ENCODE results near the gene TEX261.

The TEX261 gene

DNA sequence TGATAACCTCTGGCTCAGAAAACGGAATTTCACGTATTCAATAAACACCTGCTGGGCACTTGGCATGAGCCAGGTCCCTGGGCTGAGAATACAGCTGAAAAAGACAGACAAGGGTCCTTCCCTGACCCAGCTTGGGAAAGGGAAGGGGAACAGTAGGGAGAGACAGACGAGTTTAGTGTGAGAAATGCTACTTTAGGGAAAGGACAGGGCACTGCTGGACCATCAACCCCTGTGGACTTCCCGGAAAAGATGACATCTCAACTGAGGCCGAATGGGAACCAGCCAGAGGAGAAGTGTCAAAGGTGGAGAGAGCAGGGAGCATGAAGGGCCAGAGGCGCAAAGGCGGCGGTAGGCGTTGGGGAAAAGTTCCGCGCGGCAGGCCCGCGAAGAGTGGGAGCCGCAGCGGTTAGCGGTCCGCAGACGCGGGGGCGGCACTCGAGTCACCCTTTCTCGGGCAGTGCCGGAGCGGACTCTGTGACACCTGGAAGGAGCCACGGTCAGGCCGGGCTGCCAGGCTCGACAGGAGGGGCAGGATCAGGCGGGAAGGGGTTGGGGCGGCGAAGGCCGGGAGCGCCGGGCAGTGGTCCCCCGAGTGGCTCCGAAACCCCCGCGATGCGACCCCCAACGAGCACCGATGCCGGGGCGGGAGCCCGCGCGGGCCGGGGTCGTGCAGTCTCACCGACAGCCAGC lies 519 bp downstream of the TEX261 start:
- TF ChIP-seq, protein P1, sequence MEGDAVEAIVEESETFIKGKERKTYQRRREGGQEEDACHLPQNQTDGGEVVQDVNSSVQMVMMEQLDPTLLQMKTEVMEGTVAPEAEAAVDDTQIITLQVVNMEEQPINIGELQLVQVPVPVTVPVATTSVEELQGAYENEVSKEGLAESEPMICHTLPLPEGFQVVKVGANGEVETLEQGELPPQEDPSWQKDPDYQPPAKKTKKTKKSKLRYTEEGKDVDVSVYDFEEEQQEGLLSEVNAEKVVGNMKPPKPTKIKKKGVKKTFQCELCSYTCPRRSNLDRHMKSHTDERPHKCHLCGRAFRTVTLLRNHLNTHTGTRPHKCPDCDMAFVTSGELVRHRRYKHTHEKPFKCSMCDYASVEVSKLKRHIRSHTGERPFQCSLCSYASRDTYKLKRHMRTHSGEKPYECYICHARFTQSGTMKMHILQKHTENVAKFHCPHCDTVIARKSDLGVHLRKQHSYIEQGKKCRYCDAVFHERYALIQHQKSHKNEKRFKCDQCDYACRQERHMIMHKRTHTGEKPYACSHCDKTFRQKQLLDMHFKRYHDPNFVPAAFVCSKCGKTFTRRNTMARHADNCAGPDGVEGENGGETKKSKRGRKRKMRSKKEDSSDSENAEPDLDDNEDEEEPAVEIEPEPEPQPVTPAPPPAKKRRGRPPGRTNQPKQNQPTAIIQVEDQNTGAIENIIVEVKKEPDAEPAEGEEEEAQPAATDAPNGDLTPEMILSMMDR (conservative IDR thresholded peaks at IDR 0.05; ENCODE audit: low read depth, low read length) = no peak
- peak overlapping the region; percentile 81 for H3K4me3 ChIP-seq (IDR thresholded peaks at IDR 0.05; ENCODE audit: insufficient read depth, low read depth, low read length)
- peak overlapping the region; percentile 23; the same call in 1 of the 2 replicates for H3K27ac ChIP-seq
- no peaks in the 10 kb centered on the region for H4K20me1 ChIP-seq (ENCODE audit: insufficient read depth)
- H3K4me1 ChIP-seq (ENCODE audit: low read depth, poor library complexity, severe bottlenecking) = peaks cover 21% of the 10 kb centered on the region
- peak overlapping the region; percentile 67 for H2AFZ ChIP-seq (ENCODE audit: low read depth)
- H3K9ac ChIP-seq = peak overlapping the region; percentile 80
- H3K4me2 ChIP-seq = peak overlapping the region; percentile 79
- H3K79me2 ChIP-seq (ENCODE audit: insufficient read depth, low read depth) = peaks cover 23% of the 10 kb centered on the region
- H3K27me3 ChIP-seq (ENCODE audit: insufficient read depth, low read depth) = no peaks in the 10 kb centered on the region
- peaks cover 3% of the 10 kb centered on the region; the same call in 1 of the 2 replicates for H3K36me3 ChIP-seq (ENCODE audit: insufficient read depth)

DNA sequence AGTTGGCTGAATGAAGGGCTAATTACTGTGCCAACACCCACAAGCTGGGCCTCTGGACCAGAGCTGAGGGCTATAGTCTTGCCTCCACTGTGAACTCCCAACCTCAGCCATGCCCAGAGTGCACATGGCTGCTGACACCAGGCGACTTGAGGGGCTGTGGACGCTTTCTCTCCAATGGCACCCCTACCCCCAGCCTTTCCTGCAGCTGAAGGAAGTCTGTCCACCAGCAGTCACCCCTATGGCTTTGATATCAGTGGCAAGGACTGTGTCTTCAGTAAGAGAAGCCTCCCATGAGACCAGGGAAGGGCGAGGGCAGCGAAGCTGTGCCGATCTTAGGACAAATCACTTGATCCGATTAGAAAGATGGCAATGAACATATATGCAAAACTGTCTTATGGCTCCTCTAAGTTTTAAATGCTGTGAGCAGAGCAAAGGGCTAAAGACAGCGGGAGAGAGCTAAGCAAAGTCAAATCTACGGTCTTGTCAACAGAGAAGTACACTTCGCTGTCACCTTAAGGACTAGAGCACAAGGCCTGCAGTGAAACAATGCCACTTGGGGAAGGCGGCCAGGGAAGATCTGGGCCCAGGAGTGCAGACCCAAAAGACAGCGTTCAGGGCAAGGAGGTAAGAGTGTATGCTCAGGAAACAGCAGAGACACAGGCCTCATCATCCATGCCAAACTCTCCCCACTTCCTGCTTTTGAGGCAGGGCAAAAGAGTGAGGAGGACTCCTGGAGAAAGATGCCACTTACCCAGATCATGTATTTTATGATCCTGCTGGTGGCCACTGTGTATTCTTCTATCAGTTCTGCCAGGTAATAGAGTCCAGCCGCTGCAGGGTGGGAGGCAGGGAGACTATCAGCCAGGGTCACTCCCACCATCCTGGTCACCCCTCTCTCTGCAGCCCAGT lies 1.5 kb downstream of the TEX261 start:
- Histone ChIP-seq H2AFZ (ENCODE audit: low read depth) (no peak overlapping the region), H3K4me3 (IDR thresholded peaks at IDR 0.05; ENCODE audit: insufficient read depth, low read depth, low read length) (peak overlapping the region; percentile 81), H4K20me1 (ENCODE audit: insufficient read depth) (no peaks in the 10 kb centered on the region), H3K36me3 (ENCODE audit: insufficient read depth) (peaks cover 3% of the 10 kb centered on the region; the same call in 1 of the 2 replicates), H3K4me2 (peak overlapping the region; percentile 79), H3K9ac (peak overlapping the region; percentile 80; the same call in 1 of the 2 replicates), H3K79me2 (ENCODE audit: insufficient read depth, low read depth) (peaks cover 23% of the 10 kb centered on the region), H3K27ac (no peak overlapping the region), H3K27me3 (ENCODE audit: insufficient read depth, low read depth) (no peaks in the 10 kb centered on the region), H3K4me1 (ENCODE audit: low read depth, poor library complexity, severe bottlenecking) (peaks cover 21% of the 10 kb centered on the region)
- TF ChIP-seq, protein P1 (conservative IDR thresholded peaks at IDR 0.05; ENCODE audit: low read depth, low read length) = no peak

DNA sequence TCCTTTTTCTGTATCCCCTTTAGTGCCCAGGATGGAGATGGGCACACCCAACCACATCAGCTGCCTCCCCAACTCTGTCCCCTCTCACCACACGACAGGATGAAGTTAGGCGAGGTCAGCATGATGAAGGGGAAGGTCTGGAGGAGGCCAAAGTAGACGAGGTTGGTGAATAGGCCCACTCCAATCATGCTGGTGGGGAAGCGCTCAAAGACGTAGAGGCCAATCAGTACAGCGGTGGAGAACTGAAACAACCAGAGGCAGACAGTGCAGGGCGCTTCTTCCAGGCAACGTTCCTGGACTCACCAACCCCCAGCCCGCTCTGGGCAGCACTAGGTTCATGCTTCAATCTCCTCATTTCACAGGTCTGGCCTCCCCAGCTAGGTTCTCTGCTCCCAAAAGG lies 2.9 kb downstream of the TEX261 start:
- TF ChIP-seq, protein P1 (conservative IDR thresholded peaks at IDR 0.05; ENCODE audit: low read depth, low read length) = no peak
- H3K9ac ChIP-seq = no peak overlapping the region
- H2AFZ ChIP-seq (ENCODE audit: low read depth) = no peak overlapping the region
- H3K4me3 ChIP-seq (IDR thresholded peaks at IDR 0.05; ENCODE audit: insufficient read depth, low read depth, low read length) = no peak overlapping the region
- peaks cover 3% of the 10 kb centered on the region; the same call in 1 of the 2 replicates for H3K36me3 ChIP-seq (ENCODE audit: insufficient read depth)
- peaks cover 23% of the 10 kb centered on the region for H3K79me2 ChIP-seq (ENCODE audit: insufficient read depth, low read depth)
- no peak overlapping the region for H3K4me2 ChIP-seq
- H3K27me3 ChIP-seq (ENCODE audit: insufficient read depth, low read depth) = no peaks in the 10 kb centered on the region
- peaks cover 21% of the 10 kb centered on the region for H3K4me1 ChIP-seq (ENCODE audit: low read depth, poor library complexity, severe bottlenecking)
- no peaks in the 10 kb centered on the region for H4K20me1 ChIP-seq (ENCODE audit: insufficient read depth)
- H3K27ac ChIP-seq = no peak overlapping the region

DNA sequence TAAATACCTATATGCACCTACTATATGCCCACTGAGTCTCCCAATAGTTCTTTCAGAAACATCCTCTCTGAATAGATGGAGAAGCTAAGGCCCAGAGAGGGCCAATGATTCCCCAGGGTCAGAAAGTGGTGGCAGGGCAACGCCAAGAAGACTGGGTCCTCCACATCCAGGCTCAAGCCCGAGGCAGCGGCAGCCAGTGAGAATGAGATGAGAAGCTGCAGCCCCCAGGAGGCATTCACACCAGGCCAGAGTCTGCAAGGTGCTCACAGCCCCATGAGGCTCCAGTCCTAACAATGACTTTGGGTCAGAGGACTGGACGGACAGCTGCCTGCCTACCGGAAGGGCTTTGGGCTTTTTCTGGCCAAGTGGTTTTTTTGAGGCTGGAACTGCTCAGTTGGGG lies 3.5 kb downstream of the TEX261 start:
- H3K36me3 ChIP-seq (ENCODE audit: insufficient read depth) = peaks cover 3% of the 10 kb centered on the region; the same call in 1 of the 2 replicates
- H3K9ac ChIP-seq = no peak overlapping the region
- no peak overlapping the region for H3K4me2 ChIP-seq

More for the DNA sequence above, 3.5 kb downstream of the TEX261 start:
- TF ChIP-seq, protein P1 (conservative IDR thresholded peaks at IDR 0.05; ENCODE audit: low read depth, low read length) = no peak
- no peak overlapping the region for H3K4me3 ChIP-seq (IDR thresholded peaks at IDR 0.05; ENCODE audit: insufficient read depth, low read depth, low read length)
- no peaks in the 10 kb centered on the region for H4K20me1 ChIP-seq (ENCODE audit: insufficient read depth)
- no peak overlapping the region for H2AFZ ChIP-seq (ENCODE audit: low read depth)
- peaks cover 19% of the 10 kb centered on the region for H3K4me1 ChIP-seq (ENCODE audit: low read depth, poor library complexity, severe bottlenecking)
- H3K79me2 ChIP-seq (ENCODE audit: insufficient read depth, low read depth) = peaks cover 23% of the 10 kb centered on the region
- H3K27ac ChIP-seq = no peak overlapping the region
- H3K27me3 ChIP-seq (ENCODE audit: insufficient read depth, low read depth) = no peaks in the 10 kb centered on the region
